ENCODE results near the gene CRYBG2.
"Not testable (repeated sequence)": the region's sequence is repeated elsewhere in the genome, so short reads cannot be mapped to it uniquely, and the experiment has no call there.

Gene CRYBG2

GRCh38 chr1:26292735-26293134 lies 61.2 kb downstream of the CRYBG2 start:
- DNase-seq, result not testable (repeated sequence)

GRCh38 chr1:26291939-26292338 lies 62.0 kb downstream of the CRYBG2 start:
- DNase-seq, result no peak

GRCh38 chr1:26291433-26291832 lies 62.5 kb downstream of the CRYBG2 start:
- no peak for DNase-seq

- DNase-seq, result no peak
These were observed 63.1 kb downstream of the CRYBG2 start for GRCh38 chr1:26290882-26291261.

GRCh38 chr1:26290122-26290881 lies 63.6 kb downstream of the CRYBG2 start:
- no peak for DNase-seq

GRCh38 chr1:26289158-26290059 lies 64.5 kb downstream of the CRYBG2 start:
- DNase-seq, result peak; percentile 55

- DNase-seq, result no peak
These were observed 65.5 kb downstream of the CRYBG2 start for GRCh38 chr1:26288311-26288941.

GRCh38 chr1:26287811-26288210 lies 66.1 kb downstream of the CRYBG2 start:
- no peak for DNase-seq

- peak; percentile 75 for DNase-seq
These were observed 66.8 kb downstream of the CRYBG2 start for GRCh38 chr1:26287033-26287711.

GRCh38 chr1:26286064-26286416 lies 67.9 kb downstream of the CRYBG2 start:
- no peak for DNase-seq

- no peak for DNase-seq
These were observed 68.4 kb downstream of the CRYBG2 start for GRCh38 chr1:26285366-26286063.

GRCh38 chr1:26284597-26285347 lies 69.2 kb downstream of the CRYBG2 start:
- DNase-seq, result peak; percentile 66

GRCh38 chr1:26283871-26284596 lies 69.9 kb downstream of the CRYBG2 start:
- DNase-seq, result no peak

GRCh38 chr1:26283279-26283853 lies 70.6 kb downstream of the CRYBG2 start:
- DNase-seq, result no peak

GRCh38 chr1:26282401-26282918 lies 71.5 kb downstream of the CRYBG2 start:
- DNase-seq, result no peak

GRCh38 chr1:26281971-26282370 lies 72.0 kb downstream of the CRYBG2 start:
- peak; percentile 80 for DNase-seq

- DNase-seq, result no peak
These were observed 72.6 kb downstream of the CRYBG2 start for GRCh38 chr1:26281091-26281958.

- peak; percentile 59 for DNase-seq
These were observed 73.4 kb downstream of the CRYBG2 start for GRCh38 chr1:26280333-26281042.
